HepG2 (cell line): Measurements from ENCODE around the gene PTMA. TPM values are rescaled to one million over a fixed set of nuclear protein-coding genes. Genes with fewer than 3 reads are reported as not detected.

ENCODE experiments used
- ARID3A ChIP-seq: IDR thresholded peaks from 2 replicates; pipeline ENCODE4 v1.6.1; 2012; ENCODE audit warnings: low read depth, low read length, improper control_type of control experiment
- BRCA1 ChIP-seq: sonication (generic); formaldehyde crosslinking; IDR thresholded peaks from 2 replicates; pipeline ENCODE4 v1.4.0; 2020; ENCODE audit warnings: missing genetic modification reagents
- FOXJ3 ChIP-seq: sonication (generic); formaldehyde crosslinking; IDR thresholded peaks from 2 replicates; pipeline ENCODE4 v1.4.0; 2020; ENCODE audit warnings: missing genetic modification reagents, mild to moderate bottlenecking, borderline replicate concordance
- FOXK1 ChIP-seq: sonication (generic); formaldehyde crosslinking; IDR thresholded peaks from 2 replicates; pipeline ENCODE4 v1.4.0; 2020; ENCODE audit warnings: low read depth, missing genetic modification reagents, borderline replicate concordance
- GMEB1 ChIP-seq: sonication (generic); formaldehyde crosslinking; IDR thresholded peaks from 2 replicates; pipeline ENCODE4 v1.5.1; 2020; ENCODE audit warnings: missing genetic modification reagents, mild to moderate bottlenecking, borderline replicate concordance
- HCFC1 ChIP-seq: fragments of 150-350 bp; IDR thresholded peaks from 2 replicates; pipeline ENCODE4 v1.6.1; 2014; ENCODE audit warnings: low read depth, low read length
- HOMEZ ChIP-seq: IDR thresholded peaks from 2 replicates; pipeline ENCODE4 v1.6.1; 2016; ENCODE audit warnings: low read depth
- KAT8 ChIP-seq: IDR thresholded peaks from 2 replicates; pipeline ENCODE4 v1.6.1; 2016; ENCODE audit warnings: missing genetic modification reagents, missing compliant biosample characterization
- PCBP1 ChIP-seq: fragments of 200-400 bp; formaldehyde crosslinking; IDR thresholded peaks from 2 replicates; pipeline ENCODE4 v1.6.1; 2017; ENCODE audit warnings: mild to moderate bottlenecking, low read depth, low read length, borderline replicate concordance
- PHB2 ChIP-seq: fragments of 450-650 bp; IDR thresholded peaks from 2 replicates; pipeline ENCODE4 v1.6.1; 2018; ENCODE audit not compliant: partially characterized antibody
- PRDM15 ChIP-seq: sonication (generic); formaldehyde crosslinking; IDR thresholded peaks from 2 replicates; pipeline ENCODE4 v1.4.0; 2020; ENCODE audit warnings: missing genetic modification reagents
- REXO4 ChIP-seq: sonication (generic); formaldehyde crosslinking; IDR thresholded peaks from 2 replicates; pipeline ENCODE4 v1.8.0; 2022; ENCODE audit warnings: missing genetic modification reagents, mild to moderate bottlenecking, borderline replicate concordance
- THAP11 ChIP-seq: IDR thresholded peaks from 2 replicates; pipeline ENCODE4 v1.6.1; 2016; ENCODE audit warnings: missing biosample characterization, missing genetic modification reagents
- ZBED4 ChIP-seq: sonication (generic); formaldehyde crosslinking; IDR thresholded peaks from 2 replicates; pipeline ENCODE4 v1.4.0; 2020; ENCODE audit warnings: missing genetic modification reagents, borderline replicate concordance
- ZFP62 ChIP-seq: sonication (generic); formaldehyde crosslinking; IDR thresholded peaks from 2 replicates; pipeline ENCODE4 v1.4.0; 2020; ENCODE audit warnings: missing genetic modification reagents
- ZNF124 ChIP-seq: sonication (generic); formaldehyde crosslinking; IDR thresholded peaks from 2 replicates; pipeline ENCODE4 v1.4.0; 2020; ENCODE audit warnings: missing genetic modification reagents
- ZNF282 ChIP-seq: fragments of 450-650 bp; IDR thresholded peaks from 2 replicates; pipeline ENCODE4 v1.6.1; 2018; ENCODE audit not compliant: partially characterized antibody
- ZNF792 ChIP-seq: IDR thresholded peaks from 2 replicates; pipeline ENCODE4 v1.6.1; 2016
- polyA plus RNA-seq, 8 experiments: library from polyadenylated mRNA; depleted of rRNA in 3 of 8; stranded (reverse) in 7 of 8; unstranded in 1 of 8; fragments of >200 nt; fragmentation: Illumina TruSeq in 4 of 8; extraction: Trizol in 4 of 8; gene quantifications; 2 replicates each; pipeline versions ENCODE4 v1.2.1 to v1.2.3, GENCODE V29; 2011 to 2016; ENCODE audit warnings: low read depth in 4 of 8, missing spikeins in 1 of 8, mixed read lengths in 1 of 8; ENCODE audit not compliant: insufficient read depth in 1 of 8
- total RNA-seq, 5 experiments: library from RNA; depleted of rRNA; stranded (reverse); fragments of >200 nt; fragmentation: Illumina TruSeq; extraction: Trizol; gene quantifications; 2 replicates each; pipeline ENCODE4 v1.2.3, GENCODE V29; 2016; ENCODE audit warnings: low read depth in 1 of 5

PTMA gene
- total and polyA plus RNA-seq, 2 of the 13 experiments (the other 11 are each of a cell fraction or from before 2014, with no cell fraction given), result 190 to 1,086 TPM

GRCh38 chr2:231677632-231678104, 30.7 kb upstream of the PTMA start (continued):
- TF ChIP-seq ZBED4 (0 out of 2 replicates have a peak, but pooled peaks have one; percentile 33), HOMEZ (CRISPR knock-in tag) (peak; percentile 25; the same call in 1 of the 2 replicates), ZNF282 (no peak), PRDM15 (no peak), PHB2 (no peak), KAT8 (CRISPR knock-in tag) (peak; percentile 36; the same call in 1 of the 2 replicates), ZNF124 (CRISPR knock-in tag) (0 out of 2 replicates have a peak, but pooled peaks have one; percentile 45), BRCA1 (no peak), REXO4 (CRISPR knock-in tag) (no peak), FOXJ3 (CRISPR knock-in tag) (no peak), PCBP1 (no peak), HCFC1 (0 out of 2 replicates have a peak, but pooled peaks have one; percentile 15), GMEB1 (CRISPR knock-in tag) (no peak), ZFP62 (CRISPR knock-in tag) (no peak), ARID3A (peak; percentile 88), FOXK1 (CRISPR knock-in tag) (peak; percentile 27; the same call in 1 of the 2 replicates), THAP11 (CRISPR knock-in tag) (peak; percentile 37; the same call in 1 of the 2 replicates), ZNF792 (CRISPR knock-in tag) (0 out of 2 replicates have a peak, but pooled peaks have one; percentile 34)
